ENCODE results near the gene LYPD6B. TPM values are rescaled to one million over a fixed set of nuclear protein-coding genes. Genes with fewer than 3 reads are reported as not detected.

LYPD6B gene
- total RNA-seq, 1 experiment from 2014 or later, result 0.37 TPM

DNA sequence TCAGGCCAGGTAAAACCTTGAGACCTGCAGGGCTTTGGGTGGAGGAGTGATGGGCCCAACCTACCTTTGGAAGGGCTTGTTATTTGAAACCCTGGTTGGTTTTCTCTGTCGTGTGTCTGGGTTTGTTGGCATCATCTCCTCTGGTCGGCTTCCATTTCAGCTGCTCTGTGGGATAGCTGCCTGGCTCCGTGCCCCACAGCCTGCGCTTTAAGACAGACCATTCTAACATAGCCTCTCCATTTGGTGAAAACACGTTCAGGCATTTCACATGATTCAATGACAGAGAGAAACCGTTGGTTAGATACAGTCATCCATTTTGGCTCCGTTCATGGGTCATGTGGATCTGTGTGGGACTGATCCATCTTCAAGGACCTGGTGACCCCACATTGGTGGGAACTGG, 37.0 kb upstream of the LYPD6B start:
- H3K36me3 Mint-ChIP-seq (ENCODE audit: insufficient read depth, unreplicated experiment), result no peaks in the 10 kb centered on the region

DNA sequence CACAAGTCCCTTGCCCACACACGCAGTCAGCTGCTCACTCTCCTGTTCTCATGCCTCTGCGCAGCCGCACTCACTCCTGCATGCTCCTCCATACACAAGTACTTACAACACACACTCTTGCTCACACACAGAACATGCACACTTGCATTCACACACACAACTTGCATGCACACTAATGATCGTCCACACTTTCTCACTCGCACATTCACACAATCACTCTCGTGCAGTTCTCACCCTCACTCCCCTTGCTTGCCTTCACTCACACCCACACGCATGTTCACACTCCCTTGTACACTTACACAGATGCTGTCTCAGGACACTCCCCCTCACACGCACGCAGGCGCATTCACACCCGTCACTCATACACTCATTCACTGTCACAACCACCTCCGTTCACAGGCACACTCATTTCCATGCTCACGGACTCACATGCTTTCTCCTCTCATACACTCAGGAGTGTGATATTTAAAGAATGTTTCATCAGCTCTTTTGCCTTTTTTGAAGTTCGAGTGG, 36.1 kb upstream of the LYPD6B start:
- intact Hi-C loops (cut with micrococcal nuclease), result no loop called here
- no peaks in the 10 kb centered on the region for H3K4me1 Mint-ChIP-seq (ENCODE audit: insufficient read depth, unreplicated experiment)

More for the DNA sequence above, 37.0 kb upstream of the LYPD6B start:
- Mint-ChIP-seq H3K9me3 (ENCODE audit: unreplicated experiment) (no peaks in the 10 kb centered on the region), H3K4me1 (ENCODE audit: insufficient read depth, unreplicated experiment) (no peaks in the 10 kb centered on the region), H3K27ac (ENCODE audit: low read depth, unreplicated experiment) (no peak overlapping the region), H3K4me3 (ENCODE audit: unreplicated experiment) (no peak overlapping the region), H3K27me3 (ENCODE audit: insufficient read depth, unreplicated experiment) (peaks cover 56% of the 10 kb centered on the region)
- no TSS peak for BruUV-seq (replicated peaks)
- DNase-seq (ENCODE audit: unreplicated experiment), result no peak
- TF ChIP-seq, protein P1, sequence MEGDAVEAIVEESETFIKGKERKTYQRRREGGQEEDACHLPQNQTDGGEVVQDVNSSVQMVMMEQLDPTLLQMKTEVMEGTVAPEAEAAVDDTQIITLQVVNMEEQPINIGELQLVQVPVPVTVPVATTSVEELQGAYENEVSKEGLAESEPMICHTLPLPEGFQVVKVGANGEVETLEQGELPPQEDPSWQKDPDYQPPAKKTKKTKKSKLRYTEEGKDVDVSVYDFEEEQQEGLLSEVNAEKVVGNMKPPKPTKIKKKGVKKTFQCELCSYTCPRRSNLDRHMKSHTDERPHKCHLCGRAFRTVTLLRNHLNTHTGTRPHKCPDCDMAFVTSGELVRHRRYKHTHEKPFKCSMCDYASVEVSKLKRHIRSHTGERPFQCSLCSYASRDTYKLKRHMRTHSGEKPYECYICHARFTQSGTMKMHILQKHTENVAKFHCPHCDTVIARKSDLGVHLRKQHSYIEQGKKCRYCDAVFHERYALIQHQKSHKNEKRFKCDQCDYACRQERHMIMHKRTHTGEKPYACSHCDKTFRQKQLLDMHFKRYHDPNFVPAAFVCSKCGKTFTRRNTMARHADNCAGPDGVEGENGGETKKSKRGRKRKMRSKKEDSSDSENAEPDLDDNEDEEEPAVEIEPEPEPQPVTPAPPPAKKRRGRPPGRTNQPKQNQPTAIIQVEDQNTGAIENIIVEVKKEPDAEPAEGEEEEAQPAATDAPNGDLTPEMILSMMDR (IDR thresholded peaks at IDR 0.05; ENCODE audit: unreplicated experiment), result no peak
- ChIA-PET POLR2A (no interaction called here), CTCF (interaction anchor here (0.8 to 2.0 kb wide), 5 partner anchors 10 to 1065 kb away, joined by 3 to 10 read pairs (median 7); no protein-coding TSS in a partner anchor)
- intact Hi-C loops (cut with micrococcal nuclease), result no loop called here

DNA sequence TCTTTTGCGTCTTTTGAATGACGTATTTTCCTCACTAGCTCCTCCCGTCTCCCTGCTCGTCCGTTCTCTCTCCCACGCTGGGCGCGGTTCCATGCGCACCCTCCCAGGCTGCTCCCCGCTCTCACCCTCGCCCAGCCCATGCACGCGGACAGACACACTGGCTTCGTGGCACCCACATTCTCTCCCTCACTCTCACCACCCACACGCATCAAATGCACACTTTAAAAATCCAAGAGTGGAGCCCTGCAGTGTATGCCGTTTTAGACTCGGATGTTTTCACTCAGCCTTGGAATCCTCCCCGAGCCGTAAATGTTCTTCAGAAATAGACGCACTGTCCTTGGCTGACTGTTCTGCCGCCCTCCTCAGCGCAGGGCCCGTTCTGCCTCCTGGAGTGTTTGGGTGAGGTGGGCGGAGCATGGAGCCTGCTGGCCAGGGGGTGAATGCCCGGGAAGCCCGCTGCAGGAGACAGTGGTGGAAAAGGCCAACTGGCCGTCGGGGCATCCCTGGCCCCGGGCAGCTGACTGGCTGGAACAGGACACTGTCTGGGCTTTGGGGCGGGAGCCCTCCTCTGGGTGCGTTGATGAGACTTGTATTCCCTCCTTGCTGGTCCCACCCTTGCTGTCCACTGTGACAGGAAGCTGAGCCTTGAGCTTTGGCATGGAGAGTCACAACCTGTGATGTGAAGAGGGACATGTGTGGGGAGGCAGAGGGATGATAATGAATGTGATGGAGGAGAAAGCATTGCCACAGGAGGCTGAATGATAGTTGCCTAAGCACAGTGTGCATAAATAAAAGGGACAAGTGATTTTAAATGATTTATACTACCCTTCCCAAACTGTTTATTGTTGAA, 35.4 kb upstream of the LYPD6B start:
- ChIA-PET CTCF (interaction anchor here (0.6 to 1.8 kb wide), 2 partner anchors 12 to 1531 kb away, joined by 4 to 7 read pairs; no protein-coding TSS in a partner anchor), POLR2A (no interaction called here)
- Mint-ChIP-seq H3K27me3 (ENCODE audit: insufficient read depth, unreplicated experiment) (peaks cover 44% of the 10 kb centered on the region), H3K9me3 (ENCODE audit: unreplicated experiment) (no peaks in the 10 kb centered on the region), H3K4me1 (ENCODE audit: insufficient read depth, unreplicated experiment) (no peaks in the 10 kb centered on the region), H3K36me3 (ENCODE audit: insufficient read depth, unreplicated experiment) (no peaks in the 10 kb centered on the region), H3K4me3 (ENCODE audit: unreplicated experiment) (no peak overlapping the region), H3K27ac (ENCODE audit: low read depth, unreplicated experiment) (no peak overlapping the region)
- DNase-seq (ENCODE audit: unreplicated experiment), result no peak
- BruUV-seq (replicated peaks), result no TSS peak
- TF ChIP-seq, protein P1 (IDR thresholded peaks at IDR 0.05; ENCODE audit: unreplicated experiment), result no peak
- intact Hi-C loops (cut with micrococcal nuclease), result no loop called here

More for the DNA sequence above, 36.1 kb upstream of the LYPD6B start:
- peaks cover 51% of the 10 kb centered on the region for H3K27me3 Mint-ChIP-seq (ENCODE audit: insufficient read depth, unreplicated experiment)
- BruUV-seq (replicated peaks), result no TSS peak
- no peak for DNase-seq (ENCODE audit: unreplicated experiment)
- no peak overlapping the region for H3K27ac Mint-ChIP-seq (ENCODE audit: low read depth, unreplicated experiment)
- no peak overlapping the region for H3K4me3 Mint-ChIP-seq (ENCODE audit: unreplicated experiment)
- H3K36me3 Mint-ChIP-seq (ENCODE audit: insufficient read depth, unreplicated experiment), result no peaks in the 10 kb centered on the region
- ChIA-PET POLR2A (no interaction called here), CTCF (interaction anchor here (0.6 to 1.8 kb wide), 3 partner anchors 11 to 450 kb away, joined by 4 to 7 read pairs (median 6); no protein-coding TSS in a partner anchor)
- no peaks in the 10 kb centered on the region for H3K9me3 Mint-ChIP-seq (ENCODE audit: unreplicated experiment)
- TF ChIP-seq, protein P1 (IDR thresholded peaks at IDR 0.05; ENCODE audit: unreplicated experiment), result no peak

DNA sequence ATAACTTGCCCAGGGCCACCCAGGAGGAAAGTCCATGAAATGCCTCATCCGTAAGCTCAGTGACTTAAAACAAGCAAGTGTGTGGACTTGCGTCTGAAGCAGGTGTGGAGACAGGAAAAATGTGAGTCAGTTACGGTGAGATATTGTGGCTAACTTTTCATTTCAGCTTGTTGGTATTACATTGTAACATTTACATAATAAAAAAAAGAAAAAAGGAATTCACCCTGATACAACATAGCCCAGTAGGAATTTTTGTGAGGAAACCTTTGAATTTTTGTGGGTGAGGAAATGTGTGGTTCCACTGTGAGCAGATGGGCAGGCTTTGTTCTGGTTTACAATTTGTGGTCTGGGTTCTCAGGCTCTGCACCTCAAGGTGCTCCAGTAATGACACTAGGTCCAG, 33.7 kb upstream of the LYPD6B start:
- intact Hi-C loops (cut with micrococcal nuclease), result no loop called here
- POLR2A ChIA-PET, result no interaction called here
- Mint-ChIP-seq H3K27me3 (ENCODE audit: insufficient read depth, unreplicated experiment) (peaks cover 38% of the 10 kb centered on the region), H3K4me3 (ENCODE audit: unreplicated experiment) (no peak overlapping the region), H3K27ac (ENCODE audit: low read depth, unreplicated experiment) (no peak overlapping the region), H3K4me1 (ENCODE audit: insufficient read depth, unreplicated experiment) (no peaks in the 10 kb centered on the region), H3K36me3 (ENCODE audit: insufficient read depth, unreplicated experiment) (no peaks in the 10 kb centered on the region), H3K9me3 (ENCODE audit: unreplicated experiment) (no peaks in the 10 kb centered on the region)
- CTCF ChIA-PET, result interaction anchor here (0.6 kb wide), 1 partner anchor 296 kb away, joined by 3 read pairs; no protein-coding TSS in a partner anchor
- TF ChIP-seq, protein P1 (IDR thresholded peaks at IDR 0.05; ENCODE audit: unreplicated experiment), result no peak
- no peak for DNase-seq (ENCODE audit: unreplicated experiment)
- BruUV-seq (replicated peaks), result no TSS peak

Measured in MCF 10A (cell line).